ENCODE results near the gene PKHD1.
"Not testable (repeated sequence)": the region's sequence is repeated elsewhere in the genome, so short reads cannot be mapped to it uniquely, and the experiment has no call there.

The PKHD1 gene

DNA sequence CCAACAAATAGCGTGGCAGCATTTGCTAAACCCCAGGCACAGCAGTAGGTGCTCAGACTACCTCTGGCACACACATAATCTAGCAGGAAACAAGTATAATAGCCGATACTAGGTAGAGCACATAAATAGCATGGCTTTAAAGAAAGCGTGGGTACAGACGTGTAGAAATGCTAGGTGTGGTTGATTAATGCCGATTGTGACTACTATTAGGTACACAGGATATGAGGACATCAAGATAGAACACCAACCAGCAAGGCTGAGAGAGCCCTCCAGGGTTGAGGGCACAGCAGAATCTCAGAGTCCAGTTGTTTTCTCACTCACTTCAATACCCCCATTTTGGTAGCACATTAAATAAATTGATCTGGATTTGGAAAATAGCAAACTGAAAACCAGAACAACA, 100.5 kb downstream of the PKHD1 start:
- DNase-seq, result no peak

- no peak for DNase-seq
Observed at GRCh38 chr6:51983564-51983963, 103.8 kb downstream of the PKHD1 start.

GRCh38 chr6:51982695-51983094, 104.7 kb downstream of the PKHD1 start:
- not testable (repeated sequence) for DNase-seq

DNA sequence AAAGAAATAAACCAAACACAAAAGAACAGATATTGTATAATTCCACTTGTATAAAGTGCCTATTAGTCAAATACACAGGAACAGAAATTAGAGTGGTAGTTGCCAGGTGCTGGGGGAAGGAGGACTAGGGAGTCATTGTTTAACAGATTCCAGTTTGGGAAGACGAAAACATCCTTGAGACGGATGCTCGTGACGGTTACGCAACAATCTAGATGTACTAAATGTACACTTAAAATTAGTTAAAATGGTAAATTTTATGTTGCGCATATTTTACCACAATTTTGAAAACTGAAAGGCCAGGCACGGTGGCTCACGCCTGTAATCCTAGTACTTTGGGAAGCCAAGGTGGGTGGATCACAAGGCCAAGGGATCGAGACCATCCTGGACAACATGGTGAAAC, 111.0 kb downstream of the PKHD1 start:
- no peak for DNase-seq

DNA sequence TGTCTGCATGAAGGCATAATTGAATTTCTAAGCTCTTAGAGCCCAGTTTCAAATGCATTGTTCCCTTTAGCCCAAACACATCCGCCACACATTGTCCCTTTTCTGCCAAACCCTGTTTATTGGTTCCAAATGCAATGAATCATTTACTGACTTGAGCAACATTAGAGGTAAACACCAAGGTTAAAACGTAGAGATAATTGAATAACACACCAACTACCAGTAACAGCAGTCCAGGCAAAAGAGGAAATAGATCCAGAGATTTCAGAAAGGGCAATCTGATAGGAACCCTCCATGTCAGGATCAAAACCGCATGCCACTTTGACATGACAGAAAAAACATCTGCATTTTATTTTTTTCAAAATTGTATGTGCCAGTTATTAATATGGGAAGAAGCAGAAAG, 114.8 kb downstream of the PKHD1 start:
- no peak for DNase-seq

GRCh38 chr6:51968265-51968664, 119.1 kb downstream of the PKHD1 start:
- no peak for DNase-seq

GRCh38 chr6:51965222-51965801, 122.1 kb downstream of the PKHD1 start:
- no peak for DNase-seq

GRCh38 chr6:51963980-51964379, 123.4 kb downstream of the PKHD1 start:
- DNase-seq, result no peak

GRCh38 chr6:51962354-51962753, 125.1 kb downstream of the PKHD1 start:
- no peak for DNase-seq

DNA sequence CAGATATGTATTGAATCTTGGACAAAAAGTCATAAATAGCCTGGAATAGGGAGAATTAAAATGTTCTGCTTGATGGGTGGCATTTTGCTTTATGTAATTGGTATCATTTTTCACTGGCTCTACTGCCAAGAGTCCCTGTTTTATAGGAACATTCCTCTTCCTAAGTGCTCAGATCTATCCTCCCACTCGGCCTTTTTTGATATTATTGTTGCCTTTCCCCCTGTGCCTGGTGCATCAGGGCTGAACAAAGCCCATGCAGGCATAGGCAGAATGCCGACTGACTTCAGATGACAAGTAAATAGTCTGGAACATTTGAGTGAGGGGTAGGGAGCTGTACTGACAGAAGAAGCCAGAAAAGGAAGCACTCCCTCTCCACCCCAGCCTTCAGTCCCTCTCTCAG, 127.0 kb downstream of the PKHD1 start:
- no peak for DNase-seq

GRCh38 chr6:51959744-51960383, 127.5 kb downstream of the PKHD1 start:
- peak; percentile 9 for DNase-seq

- DNase-seq, result no peak
Observed at GRCh38 chr6:51954681-51955080, 132.7 kb downstream of the PKHD1 start.

- DNase-seq, result no peak
Observed at GRCh38 chr6:51953246-51953645, 134.2 kb downstream of the PKHD1 start.

- no peak for DNase-seq
Observed at GRCh38 chr6:51951924-51952323, 135.5 kb downstream of the PKHD1 start.

GRCh38 chr6:51949526-51949925, 137.9 kb downstream of the PKHD1 start:
- no peak for DNase-seq

DNA sequence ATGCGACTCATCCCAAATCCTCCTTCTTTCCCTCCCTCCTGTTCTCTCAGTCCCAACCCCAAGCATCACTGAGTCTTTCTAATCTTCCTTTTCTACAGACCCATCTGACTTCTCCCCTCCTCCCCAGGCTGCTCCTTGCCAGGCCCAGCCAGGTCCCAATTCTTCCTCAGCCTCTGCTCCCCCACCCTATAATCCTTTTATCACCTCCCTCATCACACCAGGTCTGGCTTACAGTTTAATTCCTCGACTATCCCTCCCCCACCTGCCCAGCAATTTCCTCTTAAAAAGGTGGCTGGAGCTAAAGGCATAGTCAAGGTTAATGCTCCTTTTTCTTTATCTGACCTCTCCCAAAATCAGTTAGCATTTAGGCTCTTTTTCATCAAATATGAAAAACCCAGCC, 147.7 kb downstream of the PKHD1 start:
- not testable (repeated sequence) for DNase-seq

- DNase-seq, result no peak
Observed at GRCh38 chr6:51936531-51937290, 150.7 kb downstream of the PKHD1 start.

GRCh38 chr6:51934098-51934497, 153.3 kb downstream of the PKHD1 start:
- DNase-seq, result no peak

- no peak for DNase-seq
Observed at GRCh38 chr6:51932956-51933355, 154.5 kb downstream of the PKHD1 start.

- no peak for DNase-seq
Observed at GRCh38 chr6:51930602-51931001, 156.8 kb downstream of the PKHD1 start.

GRCh38 chr6:51929934-51930574, 157.4 kb downstream of the PKHD1 start:
- DNase-seq, result no peak

GRCh38 chr6:51928320-51928719, 159.1 kb downstream of the PKHD1 start:
- no peak for DNase-seq

DNA sequence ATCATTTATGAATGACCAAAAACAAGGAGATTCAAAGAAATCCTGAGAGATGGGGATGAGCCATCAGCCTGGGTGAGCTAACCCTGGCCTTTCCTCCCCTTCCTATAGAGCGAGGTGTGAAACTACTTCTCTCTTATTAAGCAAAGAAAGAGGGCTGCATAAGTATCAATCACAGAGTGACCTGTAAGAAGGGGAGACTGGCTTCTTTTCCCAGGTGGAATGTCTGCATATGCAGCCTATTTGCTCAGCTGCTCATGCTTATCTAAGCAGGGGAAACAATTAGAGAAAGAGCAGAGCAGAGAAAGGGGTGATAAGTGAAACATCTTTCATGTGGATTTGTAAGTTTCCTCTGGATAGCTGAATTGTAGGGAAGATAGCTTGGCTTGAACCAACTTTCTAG, 160.0 kb downstream of the PKHD1 start:
- no peak for DNase-seq

GRCh38 chr6:51926125-51926524, 161.3 kb downstream of the PKHD1 start:
- DNase-seq, result no peak

All from SHP77 treated with DMSO at 0.1 percent for 48 hours (cell line).